ENCODE measurements around the gene IL31.

DNA sequence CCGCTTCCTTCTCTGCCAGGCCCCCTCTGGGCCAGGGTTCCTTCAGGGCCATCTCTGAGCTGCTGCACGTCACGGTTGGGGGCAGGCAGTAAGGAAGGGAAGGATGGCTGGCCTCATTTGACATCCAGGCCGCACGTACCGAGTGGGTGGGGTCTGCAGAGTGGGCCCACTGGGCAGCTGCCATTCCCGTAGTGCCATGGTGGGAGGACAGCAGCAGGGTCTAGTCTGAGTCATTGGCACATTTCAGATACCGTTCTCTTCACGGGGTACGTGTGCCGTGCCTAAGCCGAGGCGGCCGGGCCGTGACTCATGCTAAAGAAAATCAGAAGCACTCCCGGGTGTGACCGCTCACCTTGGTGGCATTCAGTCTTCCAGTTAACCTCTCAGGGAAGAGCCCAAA, 43.9 kb downstream of the IL31 start:
- TF ChIP-seq CTCF (IDR thresholded peaks at IDR 0.05), result no peak
- TF ChIP-seq POLR2A (IDR thresholded peaks at IDR 0.05; ENCODE audit: low read length), result no peak
